ENCODE data around the gene DCUN1D2.

DCUN1D2 gene

DNA sequence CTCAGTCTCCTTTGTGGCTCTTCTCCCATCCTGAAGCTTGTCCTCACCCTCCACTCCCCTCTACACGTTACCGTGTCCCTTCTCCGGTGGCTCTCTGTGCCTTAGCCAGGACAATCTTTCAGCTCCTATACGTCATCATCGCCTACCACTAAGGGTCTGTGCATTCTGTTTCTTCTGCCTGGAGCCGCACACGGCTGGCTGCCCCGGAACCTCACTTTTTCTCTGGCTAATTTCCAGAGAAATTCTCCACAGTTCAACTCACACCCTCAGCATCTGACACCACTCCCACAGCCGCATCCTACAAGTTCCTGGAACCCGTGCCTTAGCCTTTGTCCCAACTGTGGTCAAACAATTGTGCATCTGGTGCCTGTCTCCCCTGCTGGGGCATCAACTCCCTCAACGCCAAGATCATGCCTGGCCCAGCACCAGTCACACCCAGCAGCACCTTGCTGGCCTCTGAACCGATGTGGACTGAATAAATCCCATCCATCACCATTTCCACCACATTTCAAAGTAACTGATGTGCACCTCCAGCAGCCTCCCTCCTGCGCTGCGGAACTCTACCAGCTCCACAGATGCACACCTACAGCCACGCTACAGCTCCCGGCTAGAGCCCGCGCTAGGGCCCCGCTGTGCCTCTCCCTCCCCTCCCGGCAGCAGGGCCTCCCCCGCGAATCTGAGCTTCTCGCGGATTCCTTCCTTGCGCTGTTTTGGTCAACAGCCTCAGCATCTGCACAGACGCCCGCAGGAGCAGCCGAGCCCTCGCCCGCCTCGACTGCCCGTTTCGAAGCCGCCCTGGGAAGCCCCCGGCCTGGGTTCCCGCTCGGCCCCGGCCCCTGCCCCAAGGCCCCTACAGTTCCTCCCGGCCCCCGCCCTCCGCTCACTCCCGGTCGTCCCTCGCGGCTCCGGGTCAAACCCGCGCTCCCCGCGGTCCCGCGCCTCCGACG, 689 bp downstream of the DCUN1D2 start:
- FAIRE-seq: no peak
- TF ChIP-seq, protein P1, sequence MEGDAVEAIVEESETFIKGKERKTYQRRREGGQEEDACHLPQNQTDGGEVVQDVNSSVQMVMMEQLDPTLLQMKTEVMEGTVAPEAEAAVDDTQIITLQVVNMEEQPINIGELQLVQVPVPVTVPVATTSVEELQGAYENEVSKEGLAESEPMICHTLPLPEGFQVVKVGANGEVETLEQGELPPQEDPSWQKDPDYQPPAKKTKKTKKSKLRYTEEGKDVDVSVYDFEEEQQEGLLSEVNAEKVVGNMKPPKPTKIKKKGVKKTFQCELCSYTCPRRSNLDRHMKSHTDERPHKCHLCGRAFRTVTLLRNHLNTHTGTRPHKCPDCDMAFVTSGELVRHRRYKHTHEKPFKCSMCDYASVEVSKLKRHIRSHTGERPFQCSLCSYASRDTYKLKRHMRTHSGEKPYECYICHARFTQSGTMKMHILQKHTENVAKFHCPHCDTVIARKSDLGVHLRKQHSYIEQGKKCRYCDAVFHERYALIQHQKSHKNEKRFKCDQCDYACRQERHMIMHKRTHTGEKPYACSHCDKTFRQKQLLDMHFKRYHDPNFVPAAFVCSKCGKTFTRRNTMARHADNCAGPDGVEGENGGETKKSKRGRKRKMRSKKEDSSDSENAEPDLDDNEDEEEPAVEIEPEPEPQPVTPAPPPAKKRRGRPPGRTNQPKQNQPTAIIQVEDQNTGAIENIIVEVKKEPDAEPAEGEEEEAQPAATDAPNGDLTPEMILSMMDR (IDR thresholded peaks at IDR 0.05; ENCODE audit: insufficient read depth, missing control alignments): no peak
- DNase-seq (ENCODE audit: insufficient read length, low spot score): no peak

DNA sequence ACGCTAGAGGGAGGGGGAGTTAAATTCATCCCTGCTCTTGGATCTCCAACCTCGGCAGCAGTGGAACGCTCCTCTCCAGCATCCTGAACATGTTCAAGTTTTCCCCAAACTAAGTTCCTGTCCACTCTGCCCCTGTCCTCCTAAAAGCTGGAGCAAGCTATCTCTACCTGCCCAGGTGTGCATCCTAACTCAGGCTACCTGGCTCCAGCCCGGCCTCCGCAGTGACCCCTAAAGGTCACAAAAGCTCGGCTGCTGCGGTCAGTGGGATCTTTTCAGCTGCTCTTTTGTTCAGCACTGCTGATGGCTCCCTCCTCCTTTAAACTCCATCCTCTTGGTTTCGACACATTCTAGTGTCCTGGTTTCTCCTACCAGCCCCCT, 1.4 kb downstream of the DCUN1D2 start:
- FAIRE-seq: no peak
- TF ChIP-seq, protein P1 (IDR thresholded peaks at IDR 0.05; ENCODE audit: insufficient read depth, missing control alignments): no peak
- DNase-seq (ENCODE audit: insufficient read length, low spot score): no peak

DNA sequence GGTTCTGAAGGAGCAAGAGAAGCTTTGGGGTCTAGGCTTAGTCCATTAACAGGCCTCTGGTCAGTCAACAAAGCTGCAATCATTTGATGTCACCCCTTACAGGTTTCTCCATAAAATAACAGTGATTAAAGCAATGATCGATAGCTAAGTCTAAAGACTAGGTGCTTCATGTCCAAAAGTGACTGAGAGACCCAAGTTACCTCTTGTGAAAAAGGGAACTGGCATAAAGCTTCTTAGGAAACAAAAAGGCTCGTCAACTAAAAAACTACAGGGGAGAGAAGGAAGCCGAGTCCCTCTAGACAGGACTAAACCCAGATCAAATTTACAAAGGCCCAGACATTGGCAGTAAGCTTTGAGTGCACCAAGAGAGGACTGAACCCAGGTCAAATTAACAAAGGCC, 2.2 kb downstream of the DCUN1D2 start:
- DNase-seq (ENCODE audit: insufficient read length, low spot score) (no peak), FAIRE-seq (no peak)
- TF ChIP-seq, protein P1 (IDR thresholded peaks at IDR 0.05; ENCODE audit: insufficient read depth, missing control alignments): no peak

DNA sequence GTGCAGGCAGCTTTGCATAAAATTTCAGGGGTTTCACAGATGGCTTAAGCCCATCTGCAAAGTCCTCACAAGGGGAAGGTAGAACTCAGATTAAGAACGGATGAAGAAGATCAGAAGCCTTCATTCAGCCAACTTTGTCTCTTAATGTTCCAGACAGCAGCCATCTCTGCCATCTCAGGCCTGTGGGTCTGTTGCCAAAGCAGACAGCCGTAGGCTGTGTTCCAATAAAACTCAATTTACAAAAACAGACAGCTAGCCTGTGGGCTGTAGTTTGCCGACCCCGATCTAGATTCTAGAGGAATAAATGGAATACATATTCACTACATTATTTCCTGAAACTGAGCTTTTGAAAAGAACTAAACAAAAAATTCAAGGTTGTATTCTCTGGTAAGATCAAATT, 3.8 kb downstream of the DCUN1D2 start:
- TF ChIP-seq, protein P1 (IDR thresholded peaks at IDR 0.05; ENCODE audit: insufficient read depth, missing control alignments): no peak
- FAIRE-seq (no peak), DNase-seq (ENCODE audit: insufficient read length, low spot score) (no peak)

DNA sequence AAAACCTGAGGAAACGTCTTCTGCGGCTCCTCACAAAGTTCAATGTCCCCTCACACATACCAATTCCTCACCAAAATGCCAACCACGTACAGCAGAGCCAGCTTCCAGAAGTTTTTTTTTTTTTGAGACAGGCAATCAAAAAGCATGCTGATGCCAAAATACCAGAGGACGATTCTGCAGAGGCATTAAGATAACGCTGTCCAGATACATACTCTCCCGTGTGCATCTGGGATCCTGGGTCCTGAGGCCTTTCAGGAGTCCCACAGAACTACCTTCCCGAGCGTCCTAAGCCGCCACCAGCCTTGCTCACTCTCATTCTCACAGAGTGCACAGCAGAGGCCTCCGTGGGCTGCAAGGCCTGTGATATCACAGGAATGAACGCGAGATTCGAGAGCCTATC, 5.0 kb downstream of the DCUN1D2 start:
- TF ChIP-seq, protein P1 (IDR thresholded peaks at IDR 0.05; ENCODE audit: insufficient read depth, missing control alignments): no peak
- FAIRE-seq (no peak), DNase-seq (ENCODE audit: insufficient read length, low spot score) (no peak)

DNA sequence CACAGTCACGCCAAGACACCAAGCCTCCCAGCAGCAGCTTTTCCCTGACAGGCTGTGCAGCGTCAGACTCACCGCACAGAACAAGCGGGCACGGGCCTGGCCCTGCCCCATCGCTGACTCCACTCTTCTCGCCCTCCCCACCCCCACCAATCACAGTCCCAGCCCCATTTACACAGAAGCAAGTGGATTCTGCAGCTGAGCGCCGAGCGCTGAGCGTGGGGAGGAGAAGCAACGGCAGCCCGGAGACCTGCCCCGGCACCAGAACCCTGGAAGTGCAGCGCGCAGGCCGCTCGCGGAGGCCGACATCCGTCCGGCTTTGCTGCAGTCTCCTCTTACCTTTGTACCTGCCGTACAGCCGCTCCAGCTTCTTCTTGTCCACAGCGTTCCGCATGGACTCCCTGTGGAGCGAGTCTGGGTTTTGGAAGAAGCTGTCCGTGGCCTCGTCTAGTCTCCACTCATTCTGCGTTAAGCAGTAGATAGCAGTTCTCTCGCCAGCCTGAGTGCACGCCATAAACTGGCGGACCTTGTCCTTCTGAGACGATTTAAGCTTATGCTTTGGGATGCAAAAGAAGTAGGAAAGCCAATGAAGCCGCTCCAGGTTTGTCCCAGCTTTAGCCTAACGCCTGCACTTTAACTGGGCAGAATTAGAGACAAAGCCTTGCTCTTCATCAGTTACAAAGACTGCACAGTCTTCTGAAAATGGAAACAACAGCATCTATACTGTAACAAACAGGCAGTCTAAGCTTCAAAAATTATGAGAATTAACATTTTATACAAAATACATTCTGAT, 6.8 kb downstream of the DCUN1D2 start:
- TF ChIP-seq, protein P1 (IDR thresholded peaks at IDR 0.05; ENCODE audit: insufficient read depth, missing control alignments): no peak
- FAIRE-seq (no peak), DNase-seq (ENCODE audit: insufficient read length, low spot score) (no peak)
